SKM-1 treated with dmso at 0.1 percent for 144 hours (cell line): ENCODE measurements around the gene PSME3IP1.

ENCODE experiments used
- DNase-seq: peaks from one replicate; lab custom pipeline; 2025; ENCODE audit not compliant: unreplicated experiment; lab: John Stamatoyannopoulos, UW

PSME3IP1 gene

DNA sequence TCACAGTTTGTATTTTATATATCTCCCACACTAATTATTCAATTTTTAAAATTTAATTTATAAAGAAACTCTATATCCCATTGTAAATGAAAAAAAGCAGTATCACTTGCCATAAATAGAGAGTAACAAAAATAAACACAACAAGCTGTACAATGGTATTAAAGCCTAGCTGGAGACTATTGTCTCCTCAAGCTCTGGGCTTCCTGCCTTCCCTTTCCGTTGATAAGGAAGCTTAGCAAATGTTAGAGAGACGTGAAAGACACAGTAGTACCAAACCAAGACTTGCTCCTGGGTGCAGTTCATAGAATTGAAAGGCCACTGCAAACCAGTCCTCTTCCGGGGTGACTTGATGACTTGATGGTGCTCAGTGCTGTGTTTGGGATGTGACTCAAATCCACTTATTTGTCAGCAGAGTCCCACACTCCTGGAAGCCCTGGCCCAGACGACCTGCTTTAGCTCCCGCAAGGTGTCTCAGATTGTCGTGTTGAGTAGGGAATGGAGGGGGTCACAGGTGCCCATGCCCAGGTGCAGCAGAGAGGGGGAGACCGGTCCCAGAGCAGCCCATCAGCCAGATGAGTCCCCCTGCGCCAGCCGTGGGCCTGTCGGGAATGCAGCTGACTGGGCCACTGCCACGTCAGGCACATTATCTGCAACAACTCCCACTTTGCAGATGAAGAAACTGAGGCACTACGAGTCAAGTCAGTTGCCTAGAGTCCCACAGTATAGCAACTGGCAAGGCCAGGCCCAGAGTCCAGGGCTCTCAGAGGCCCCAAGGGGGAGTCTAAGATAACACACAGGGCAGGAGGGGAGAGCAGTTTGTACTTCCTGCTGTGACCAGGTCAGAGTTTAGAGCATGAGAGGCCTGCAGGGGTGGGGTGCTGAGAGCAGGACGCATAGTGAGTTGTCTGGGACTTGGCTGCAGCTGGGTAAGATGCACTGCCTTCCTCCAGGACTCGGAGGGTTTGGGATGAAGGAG, 40.5 kb downstream of the PSME3IP1 start:
- no peak for DNase-seq

DNA sequence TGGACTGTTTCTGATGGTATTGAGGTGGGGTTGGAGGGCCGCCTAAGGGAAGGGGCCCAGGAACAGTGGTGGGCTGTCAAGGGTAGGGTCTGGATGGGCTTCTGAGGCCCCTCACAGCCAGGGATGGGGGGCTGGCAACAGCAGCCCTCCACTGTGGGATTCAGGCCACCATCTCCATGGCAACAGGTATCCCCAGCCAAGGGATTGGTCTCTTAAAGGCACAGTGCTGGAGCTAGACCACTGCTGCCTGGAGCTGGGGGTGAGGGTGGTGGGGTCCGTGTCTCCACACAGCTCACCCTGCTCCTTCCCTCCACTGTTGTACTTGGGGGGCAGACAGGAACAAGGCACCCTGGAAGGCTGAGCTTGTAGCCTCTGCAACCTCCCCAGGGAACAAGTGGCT, 41.8 kb downstream of the PSME3IP1 start:
- no peak for DNase-seq

DNA sequence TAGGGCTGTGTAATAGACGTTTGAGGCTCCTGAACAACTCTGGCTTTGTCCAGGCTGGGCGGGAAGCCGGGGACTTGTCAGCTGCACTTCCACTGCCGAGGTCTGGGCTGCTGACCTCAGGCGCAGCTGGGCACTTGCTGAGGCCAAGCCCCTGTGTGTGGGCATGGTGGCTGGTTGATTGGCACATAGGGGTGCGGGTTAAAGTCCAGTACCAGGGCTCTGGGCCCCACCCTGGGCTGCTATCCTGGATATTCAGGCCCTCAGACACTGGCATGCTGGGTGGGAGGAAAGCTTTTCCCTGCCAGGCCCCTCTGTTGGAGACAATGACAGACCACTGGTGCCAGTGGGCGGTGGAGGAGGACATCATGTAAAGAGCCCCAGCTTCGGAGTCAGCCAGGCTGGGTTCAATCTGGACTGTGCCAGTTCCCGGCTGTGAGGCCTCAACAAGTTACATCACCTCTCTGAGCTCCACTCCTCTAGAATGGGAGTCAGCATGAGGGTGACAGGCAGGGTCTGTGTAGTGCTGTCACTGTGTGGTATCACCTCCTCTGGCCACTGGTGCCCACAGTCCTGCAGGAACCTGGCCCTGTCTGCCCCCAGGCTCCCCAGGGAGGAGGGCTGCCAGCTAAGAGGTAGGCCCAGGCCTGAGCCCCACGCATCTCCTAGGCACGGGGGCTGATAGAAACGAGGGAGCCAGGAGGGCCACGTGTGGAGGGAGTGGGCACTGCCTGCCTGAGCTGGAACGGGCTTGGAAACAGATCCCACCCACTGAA, 42.5 kb downstream of the PSME3IP1 start:
- DNase-seq: no peak

DNA sequence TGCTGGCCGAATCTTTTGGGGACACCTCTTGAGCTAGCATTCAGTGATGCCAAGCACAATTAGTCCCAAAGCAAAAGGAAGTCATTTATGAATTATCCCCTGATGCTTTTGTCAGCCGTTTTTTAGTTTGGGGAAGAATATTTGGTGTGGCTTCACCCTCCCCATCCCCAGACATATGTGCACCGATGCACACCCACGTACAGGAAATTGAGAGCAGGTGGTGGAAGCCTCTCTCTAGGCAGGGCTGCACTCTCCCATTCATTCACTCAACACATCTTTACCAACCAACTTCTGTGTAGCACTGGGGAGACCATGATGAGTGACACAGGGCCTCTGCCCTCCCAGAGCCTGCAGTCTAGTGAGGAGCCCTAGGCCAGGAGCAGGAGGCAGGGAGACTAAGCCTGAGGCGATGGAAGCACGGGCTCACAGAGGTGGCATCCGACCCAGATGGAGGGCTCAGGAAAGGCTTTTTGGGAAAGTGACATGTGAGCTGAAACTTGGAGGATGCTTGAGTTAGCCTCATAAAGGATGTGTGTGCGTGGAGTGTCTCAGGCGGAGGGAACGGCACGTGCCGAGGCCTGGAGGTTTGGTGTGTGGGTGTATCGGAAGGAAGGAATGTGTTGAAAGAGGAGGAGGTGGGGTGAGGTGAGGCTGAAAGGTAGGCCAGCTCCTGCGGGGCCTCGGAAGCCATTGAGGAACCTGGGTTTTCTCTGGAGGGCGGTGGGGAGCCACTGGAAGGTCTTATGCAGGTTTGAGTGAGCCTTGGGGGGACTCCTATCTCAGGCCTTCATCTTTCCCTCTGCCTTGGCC, 43.8 kb downstream of the PSME3IP1 start:
- no peak for DNase-seq

DNA sequence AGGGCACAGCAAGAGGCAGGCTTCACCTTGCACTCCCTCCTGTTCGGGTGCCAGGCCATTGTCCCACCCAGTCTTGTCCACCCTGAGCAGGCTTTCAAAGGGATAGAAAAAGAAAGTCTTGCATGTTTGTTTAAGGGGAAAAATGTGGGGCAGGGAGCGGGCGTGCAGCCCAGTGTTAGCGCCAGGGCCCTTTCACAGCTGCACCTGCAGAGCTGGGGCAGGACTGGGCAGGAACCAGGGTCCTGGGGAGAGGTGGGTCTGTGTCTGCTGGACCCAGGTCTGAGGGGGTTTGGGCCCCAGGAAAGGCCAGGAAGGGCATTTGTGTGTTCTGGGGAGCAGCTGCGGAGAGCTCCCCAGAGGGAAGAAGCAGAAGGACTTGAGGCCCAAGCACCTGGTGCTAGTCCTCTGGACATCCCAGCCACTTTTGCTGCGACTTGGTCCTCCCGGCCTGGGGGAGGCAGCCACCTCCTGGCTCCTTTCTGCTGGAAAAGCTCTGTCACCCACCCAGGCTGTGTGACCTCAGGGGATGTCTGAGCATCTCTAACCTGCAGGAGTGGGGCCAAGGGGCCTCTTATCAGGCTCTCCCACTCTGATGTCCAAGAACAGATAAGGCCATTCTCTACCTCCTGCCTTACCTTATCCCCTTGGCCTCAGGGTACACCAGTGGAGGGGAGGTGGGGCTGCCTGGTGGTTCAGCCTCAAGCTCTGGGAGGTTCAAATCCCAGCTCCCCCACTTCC, 44.7 kb downstream of the PSME3IP1 start:
- no peak for DNase-seq

DNA sequence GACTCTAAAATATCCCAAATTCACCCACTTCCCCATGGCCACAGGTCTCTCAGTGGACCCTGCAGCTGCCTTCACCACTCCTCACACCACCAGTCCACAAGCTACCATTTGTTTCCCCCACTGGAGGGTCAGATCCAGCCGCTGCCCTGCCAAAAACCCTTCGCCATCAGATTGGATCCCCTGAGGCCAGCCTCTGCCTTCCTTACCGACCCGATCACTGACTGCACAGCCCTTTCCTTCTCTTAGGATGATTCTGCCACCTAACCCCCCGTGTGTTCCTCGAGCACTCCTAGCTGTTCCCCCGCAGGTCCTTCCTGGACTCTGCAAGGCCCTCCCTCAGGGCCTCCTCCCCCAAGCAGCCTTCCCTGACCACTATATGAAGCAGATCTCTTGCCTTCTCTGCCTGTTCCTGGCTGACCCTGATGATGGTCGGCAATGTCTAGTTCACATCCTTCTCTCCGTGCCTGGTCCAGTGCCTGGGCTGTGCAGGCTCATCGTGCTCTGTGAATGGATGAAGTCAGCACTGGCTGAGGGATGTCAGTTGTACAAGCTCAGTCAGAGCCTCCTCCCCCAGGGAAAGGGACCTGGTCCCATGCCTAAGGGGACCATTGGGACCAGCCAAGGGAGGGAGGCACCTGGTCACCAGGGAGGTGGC, 47.4 kb downstream of the PSME3IP1 start:
- no peak for DNase-seq

DNA sequence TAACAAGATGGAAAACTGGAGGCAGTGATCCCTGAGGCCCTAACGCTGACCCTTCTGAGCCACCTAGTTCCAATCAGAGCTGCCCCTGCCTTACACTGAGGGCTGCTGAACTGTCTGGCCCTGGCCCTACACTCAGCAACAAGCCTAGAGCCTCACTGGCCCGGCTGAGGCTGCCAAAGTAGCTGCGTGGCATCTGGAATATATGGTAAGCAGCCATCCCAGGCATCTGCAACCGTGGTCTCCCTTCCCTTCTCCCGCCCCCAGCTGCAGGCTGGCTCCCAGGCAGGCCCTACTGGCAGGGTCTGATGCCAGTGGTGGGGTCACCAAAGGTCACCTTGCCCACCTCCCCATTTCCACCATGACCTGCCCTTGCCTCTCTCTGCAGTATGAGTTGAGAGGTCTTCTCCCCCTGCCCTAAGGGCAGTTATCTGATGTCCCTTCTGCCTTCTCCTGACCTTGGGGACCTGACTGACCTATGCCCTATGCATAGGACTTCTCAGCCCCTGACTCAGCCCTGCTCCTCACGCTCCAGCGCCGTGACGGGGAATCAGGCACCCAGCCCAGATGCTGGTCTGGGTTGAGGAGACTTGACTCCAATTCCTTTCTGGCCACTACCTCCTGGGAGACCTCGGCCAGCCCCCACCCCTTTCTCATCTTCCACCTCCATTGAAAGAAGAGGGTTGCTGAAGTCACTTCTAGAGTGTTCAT, 48.1 kb downstream of the PSME3IP1 start:
- DNase-seq: no peak

DNA sequence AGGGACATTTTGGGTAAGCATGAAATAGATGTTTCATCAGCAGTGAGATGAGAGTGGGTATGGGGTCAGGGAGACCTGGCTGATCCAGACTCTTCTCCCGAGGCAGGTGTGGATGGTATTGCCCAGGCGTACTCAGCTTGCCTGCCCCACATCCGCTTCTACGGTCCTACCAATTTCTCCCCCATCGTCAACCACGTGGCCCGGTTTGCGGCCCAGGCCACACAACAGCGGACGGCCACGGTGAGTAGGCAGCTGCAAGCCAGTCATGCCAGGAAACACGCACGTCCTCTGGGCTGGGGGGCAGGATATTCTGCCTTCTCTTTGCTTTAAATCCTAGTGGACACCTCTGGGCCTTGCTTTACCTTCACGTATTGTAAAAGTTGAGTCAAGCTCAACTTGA, 48.8 kb downstream of the PSME3IP1 start:
- DNase-seq: no peak

DNA sequence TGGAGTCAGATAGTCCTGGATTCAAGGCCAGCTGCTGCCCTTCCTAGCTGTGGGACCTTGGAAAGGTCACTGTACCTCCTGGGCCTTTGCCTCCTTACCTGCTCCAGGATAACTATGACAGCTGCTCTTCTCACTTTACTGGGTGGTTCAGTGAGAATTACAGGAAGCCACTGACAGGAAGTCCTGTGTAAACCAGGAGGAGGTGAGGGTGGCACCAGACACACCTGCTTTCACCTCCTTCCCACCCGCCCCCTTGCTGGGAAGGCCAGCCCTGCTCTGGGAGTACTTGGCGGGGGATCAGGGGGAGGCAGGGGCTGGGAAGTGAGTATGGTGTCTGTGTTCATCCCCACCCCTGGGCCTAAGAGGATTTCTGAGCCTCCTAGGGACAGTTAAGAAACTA, 50.9 kb downstream of the PSME3IP1 start:
- no peak for DNase-seq

DNA sequence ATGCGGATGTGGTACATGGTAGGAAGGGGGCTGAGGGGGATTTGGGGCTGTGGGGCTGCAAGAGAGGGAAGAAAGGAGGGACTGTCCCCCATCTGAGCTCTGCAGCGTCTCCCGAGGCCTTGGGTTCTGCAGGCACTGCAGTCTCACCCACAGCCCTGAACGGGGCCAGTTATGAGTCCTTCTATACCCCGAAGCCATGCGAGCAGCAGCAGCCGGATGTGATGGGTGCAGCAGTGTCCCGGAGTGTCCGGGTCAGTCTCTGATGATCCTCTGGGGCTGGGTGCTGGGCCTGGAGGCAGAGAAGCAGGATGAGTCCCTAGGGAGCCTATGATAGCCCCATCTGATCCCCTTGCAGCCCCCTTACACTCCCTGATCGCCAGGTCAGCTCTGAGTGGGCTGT, 52.0 kb downstream of the PSME3IP1 start:
- DNase-seq: no peak

DNA sequence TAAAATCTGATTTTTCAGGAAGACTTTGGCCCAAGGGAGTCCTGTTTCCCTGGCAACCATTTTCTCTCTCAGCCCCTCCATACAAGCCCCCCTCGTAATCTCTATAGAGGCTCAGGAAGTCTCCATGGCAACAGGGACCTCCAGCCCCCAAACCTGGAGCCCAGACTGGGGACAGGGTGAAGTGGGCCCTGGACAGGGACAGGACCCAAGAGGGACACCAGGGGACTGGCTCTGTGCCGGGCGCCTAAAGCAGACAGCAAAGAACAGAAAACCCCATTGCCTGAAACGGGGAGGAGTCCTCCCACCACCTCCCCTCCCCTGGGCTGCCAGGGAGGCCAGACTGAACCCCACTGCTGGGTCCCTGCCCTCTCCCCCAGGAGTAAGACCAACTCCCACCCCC, 52.8 kb downstream of the PSME3IP1 start:
- no peak for DNase-seq

DNA sequence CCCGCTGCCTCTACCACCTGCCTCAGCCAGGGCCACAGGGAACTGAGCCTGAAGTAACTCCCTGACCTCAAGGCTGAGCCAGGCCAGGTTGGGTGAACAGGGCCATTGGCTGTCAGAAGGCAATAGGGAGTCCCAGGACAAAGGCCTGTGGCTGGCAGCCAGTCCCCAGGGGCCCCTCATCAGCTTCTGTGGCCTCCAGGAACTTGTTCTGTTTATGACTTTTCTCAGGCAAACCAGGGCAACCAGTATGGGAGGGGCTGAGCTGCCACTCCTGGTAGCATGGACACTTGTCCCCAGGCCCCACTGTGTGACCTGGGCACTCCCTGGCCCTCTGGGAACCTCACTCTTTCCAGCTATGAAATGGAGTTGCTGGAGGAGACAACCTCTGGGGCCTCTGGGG, 53.4 kb downstream of the PSME3IP1 start:
- DNase-seq: peak; percentile 33

DNA sequence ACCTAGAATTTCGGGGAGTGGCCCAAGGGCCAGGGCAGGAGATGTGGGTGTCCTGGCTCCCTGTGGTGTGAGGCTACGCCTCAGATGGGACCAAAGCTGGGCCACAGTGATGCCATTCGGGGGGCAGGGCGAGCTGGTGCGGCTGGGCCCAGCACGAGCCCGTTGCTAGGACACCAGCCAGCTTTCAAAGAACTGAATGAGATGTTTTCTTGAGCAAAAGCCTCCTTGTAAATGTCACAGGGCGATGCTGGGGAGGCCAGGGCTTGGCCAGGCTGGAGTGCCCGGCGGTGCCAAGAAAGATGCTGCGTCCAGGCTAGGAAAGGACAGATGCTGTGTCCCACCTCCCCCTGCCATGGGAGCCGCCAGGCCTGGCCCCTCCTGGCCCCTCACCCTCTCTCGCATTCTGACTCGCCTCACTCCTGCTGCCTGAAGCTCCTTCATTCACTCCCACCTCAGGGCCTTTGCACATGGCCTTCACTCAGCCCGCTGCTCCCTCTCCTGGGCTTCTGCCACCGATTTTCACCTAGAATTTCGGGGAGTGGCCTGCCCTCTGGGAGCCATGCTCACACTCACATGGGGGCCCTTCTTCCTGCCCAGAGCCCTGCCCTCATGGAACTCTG, 54.4 kb downstream of the PSME3IP1 start:
- DNase-seq: no peak

DNA sequence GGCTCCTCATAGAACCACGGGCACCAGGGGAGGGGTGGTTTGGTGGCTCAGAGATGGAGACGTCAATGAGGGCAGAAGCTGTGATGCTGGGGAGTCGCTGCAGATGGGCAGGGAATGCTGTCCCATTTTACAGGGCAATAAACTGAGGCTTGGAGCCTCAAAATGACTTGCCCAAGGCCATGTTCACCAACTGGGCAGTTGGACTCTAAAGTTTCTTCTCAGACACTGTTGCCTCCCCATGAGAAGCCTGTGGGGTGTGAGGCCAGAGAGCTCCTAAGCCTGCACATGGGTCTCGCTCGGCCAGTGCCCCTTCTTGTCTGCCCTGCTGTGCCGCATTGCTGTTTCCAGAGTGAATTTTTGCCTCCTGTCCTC, 54.9 kb downstream of the PSME3IP1 start:
- DNase-seq: no peak

DNA sequence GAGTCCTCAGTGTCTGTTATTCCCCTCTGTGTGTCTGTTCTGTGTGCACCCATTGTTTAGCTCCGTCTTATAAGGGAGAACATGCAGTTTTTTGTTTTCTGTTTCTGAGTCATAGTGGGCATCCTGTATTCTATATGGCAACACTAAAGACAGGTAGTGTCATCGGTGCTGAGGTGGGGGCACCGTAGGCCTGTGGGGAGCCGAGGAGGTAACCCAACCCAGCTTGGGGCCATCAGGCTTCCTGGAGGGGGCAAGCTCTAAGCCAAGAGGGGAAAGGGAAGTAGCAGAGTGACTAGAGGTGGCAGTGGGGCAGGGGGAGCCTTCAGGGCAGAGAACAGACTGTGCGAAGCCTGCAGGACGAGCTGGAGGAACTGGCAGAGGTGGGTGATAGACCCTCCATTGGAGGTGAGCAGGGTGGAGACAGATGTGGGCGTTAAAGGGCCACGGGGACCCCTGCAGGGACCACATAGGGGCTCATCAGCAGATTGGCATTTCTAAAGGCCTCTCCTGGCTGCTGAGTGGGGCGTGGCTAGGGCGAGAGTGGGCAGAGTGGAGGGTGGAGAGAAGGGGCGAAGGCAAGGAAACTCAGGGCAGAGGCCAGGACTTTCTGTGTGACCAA, 57.0 kb downstream of the PSME3IP1 start:
- no peak for DNase-seq

DNA sequence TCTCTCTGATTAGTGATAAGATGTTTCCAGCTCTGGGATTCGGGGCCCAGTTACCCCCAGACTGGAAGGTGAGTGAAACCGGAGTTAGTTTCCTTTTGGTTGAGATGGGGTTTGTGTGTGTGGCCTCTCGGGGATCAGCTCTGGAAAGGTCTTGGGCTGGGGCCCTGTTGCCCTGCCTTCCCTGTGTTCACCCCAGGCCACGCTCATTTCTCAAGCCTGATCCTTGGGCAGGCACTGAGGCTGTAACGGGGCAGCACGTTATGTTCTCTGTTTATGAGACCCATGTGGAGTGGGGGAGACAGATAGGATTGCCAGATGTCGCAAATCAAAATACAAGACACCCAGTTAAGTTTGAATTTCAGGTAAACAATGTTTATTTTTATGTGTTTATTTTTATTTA, 58.0 kb downstream of the PSME3IP1 start:
- DNase-seq: no peak

DNA sequence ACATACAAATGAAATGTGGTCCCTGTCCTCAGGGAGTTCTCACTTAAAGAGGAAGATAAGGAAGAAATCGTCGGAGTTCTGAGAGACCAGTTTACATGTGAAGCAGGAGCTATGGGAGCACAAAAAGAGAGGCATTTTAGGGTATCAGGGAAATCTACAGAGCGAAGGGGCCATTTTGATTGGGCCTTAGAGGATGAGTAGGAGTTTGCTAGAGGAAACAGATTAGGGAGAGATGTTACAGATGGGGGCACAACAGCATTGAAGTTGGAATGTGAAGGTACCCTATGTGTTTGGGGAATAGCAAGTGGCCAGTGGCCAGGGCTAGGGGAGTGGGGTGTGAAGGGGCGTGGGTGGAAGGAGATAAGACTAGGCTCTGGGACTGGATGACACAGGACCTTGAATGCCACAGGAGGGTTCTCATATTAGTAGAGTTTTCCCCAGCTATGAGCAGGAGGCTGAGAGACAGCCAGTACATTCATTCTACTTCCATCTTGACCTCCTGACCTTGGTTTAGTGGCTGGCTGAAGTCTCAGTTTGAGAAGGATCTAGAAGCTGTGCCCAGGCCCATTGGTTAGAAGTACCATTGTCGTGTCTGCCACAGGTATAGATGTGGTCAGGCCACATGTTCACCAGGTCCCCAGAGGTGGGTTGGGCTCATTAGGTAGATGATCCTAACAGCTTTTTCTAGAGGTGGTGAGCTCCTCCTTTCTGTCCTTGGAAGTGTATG, 58.6 kb downstream of the PSME3IP1 start:
- DNase-seq: no peak

DNA sequence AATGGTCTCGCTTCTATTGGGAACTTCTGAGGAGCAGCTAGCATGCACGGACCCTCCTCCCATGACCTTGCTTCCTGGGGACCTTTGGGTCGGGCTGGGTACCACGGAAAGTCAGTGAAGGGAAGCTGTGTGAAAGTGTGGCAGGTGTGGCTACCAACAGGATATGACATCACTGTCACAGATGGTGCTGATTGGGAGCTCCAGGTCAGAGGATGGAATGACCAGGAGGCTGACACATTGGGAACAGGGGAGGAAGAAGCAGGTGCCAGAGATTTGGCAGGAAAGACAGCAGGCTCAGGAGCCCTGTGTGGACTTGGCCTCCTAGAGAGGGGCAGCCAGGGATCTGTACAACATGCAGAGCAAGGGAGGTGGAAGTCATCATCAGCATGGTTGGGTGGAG, 59.4 kb downstream of the PSME3IP1 start:
- DNase-seq: no peak
